GM21786 (cell line): ENCODE data around the gene FHL1.

Experiments used
- ATAC-seq: cut with Tn5 transposase; IDR thresholded peaks from one replicate; pipeline ENCODE4 v1.9.1; 2021; ENCODE audit not compliant: unreplicated experiment

The FHL1 gene

DNA sequence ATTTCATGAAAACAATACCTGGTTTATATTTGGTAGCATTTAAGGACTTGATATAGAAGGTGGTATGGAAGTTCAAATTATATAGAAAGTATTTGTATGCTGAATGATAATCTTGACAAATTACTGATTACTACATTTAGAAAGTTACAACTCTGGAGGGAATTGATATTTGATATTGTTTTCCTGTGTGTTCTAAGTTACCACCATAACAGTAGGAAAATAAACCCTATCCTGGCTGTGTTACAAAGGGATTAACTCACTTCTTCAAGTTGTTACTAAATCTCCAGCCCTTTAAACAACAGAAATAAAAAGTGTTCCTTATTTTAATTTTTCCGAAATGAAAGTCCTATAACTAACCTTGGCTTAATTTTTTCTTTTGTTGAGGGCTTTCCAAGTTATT, 36.6 kb downstream of the FHL1 start:
- no peak for ATAC-seq

DNA sequence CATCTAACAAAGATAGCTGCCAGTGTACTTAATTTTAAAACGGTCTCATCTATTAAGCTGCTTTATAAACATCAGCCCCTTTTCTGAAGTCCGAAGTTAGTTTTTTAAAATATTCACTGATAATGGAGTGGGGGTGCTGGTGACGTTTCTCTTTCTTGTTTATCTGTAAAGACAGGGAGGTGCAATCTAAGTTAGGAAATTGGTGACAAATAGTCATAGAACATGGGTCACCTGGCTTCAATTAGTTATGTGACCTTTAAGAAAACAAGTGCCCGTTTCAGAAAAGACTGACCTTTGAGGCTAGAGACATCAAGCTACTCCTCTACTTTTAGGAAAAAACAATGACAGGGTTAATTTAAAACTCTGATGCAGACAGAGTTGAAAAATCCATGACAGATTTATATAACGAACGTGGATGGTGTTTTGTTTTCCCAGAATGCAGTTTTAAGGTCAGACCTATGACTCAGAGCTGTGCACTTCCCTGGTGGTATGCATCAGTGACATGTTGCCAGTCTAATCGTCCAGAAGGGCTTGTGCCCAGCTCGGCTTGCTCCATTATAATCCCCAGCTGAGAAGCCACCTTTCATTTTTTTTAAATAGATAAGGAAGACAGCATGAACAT, 38.2 kb downstream of the FHL1 start:
- ATAC-seq = no peak

- ATAC-seq = no peak
These were observed 38.7 kb downstream of the FHL1 start for GRCh38 chrX:136186023-136186413.

DNA sequence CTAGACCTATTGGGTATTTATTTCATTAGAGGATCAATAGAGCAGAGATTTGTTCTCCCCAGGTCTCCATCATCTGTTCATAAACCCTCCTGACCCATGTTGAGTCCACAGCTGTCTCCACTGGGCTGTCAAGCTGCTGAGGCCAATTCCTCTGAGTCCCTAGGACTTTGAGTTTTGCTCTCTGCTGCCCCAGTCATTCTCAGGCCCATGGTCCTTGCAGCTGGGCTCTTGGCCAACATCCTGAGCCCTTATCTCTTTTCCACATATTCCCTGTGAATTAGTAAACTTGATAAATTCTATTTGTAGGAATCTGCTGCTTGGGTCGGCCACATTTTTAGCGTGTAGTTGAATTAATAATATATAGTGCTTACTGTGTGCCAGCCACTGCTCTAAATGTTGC, 41.9 kb downstream of the FHL1 start:
- ATAC-seq = no peak

DNA sequence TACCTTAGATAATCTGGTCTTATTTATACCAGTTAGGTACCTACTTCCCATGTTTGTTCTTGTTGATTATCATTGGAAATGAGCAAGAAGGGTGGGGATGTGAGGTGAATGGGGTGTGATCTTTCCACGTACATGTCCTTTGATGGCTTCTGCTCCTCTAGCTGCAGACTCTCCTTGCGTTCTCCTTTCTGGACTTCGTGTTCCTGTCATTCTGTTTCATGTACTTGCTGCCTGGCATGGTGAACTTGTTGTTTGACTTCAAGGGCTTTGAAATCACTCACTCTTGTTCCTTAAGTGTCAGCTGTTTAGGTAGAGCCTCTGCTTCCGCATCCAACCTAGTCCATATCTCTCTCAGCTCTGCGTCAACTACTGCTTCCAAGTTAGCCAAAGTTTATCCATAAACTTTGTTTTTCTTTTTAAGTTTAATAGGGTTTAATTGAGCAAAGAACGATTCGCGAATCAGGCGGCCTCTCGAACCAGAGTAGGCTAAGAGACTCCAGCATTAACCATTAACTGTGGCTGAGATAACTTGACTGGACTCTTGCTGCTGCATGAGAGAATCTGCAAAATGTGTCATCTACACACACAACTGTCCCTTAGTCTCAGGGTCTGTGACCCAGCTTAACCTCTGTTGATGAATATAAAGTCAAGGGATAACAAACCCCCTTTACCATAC, 42.8 kb downstream of the FHL1 start:
- no peak for ATAC-seq

- ATAC-seq = no peak
These were observed 43.8 kb downstream of the FHL1 start for GRCh38 chrX:136191171-136191570.

DNA sequence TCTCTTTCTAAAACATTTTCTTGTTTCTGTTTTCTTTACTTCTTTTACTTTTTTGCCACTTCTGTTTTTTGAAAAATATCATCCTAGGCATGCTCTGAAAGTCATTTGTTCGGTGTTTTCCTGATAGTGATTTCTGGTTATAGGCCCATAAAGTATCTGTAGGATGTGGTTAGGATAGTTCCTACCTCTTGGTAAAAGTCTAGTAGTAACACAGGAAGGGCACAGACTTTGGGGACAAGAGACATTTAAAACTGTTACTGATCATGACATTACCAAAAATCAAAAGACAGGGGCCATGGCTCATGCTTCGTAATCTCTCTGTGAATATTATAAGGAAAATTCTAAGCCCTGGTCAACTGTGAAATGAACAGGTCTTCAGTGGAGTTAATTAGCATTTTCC, 44.8 kb downstream of the FHL1 start:
- no peak for ATAC-seq

GRCh38 chrX:136192839-136193414, 45.6 kb downstream of the FHL1 start:
- no peak for ATAC-seq

GRCh38 chrX:136193771-136194170, 46.4 kb downstream of the FHL1 start:
- ATAC-seq = no peak

DNA sequence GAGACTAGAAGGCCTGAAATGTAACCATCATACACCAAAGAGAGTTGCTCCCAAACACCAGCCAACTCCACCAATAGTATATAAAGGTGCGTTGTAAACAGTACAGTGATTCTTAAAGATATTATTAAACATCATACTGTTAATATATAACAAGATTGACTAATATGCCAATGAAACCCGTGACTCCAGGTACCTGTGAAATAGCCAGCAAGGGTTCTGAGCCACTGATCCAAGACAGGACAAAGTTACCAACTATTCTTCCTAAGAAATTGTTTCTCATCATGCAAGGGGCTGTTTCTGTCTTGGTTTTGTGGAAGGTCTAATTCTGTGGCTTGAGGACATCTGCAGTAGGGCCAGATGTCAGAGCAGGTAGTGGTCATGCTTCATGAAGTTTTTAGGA, 47.2 kb downstream of the FHL1 start:
- ATAC-seq = no peak

DNA sequence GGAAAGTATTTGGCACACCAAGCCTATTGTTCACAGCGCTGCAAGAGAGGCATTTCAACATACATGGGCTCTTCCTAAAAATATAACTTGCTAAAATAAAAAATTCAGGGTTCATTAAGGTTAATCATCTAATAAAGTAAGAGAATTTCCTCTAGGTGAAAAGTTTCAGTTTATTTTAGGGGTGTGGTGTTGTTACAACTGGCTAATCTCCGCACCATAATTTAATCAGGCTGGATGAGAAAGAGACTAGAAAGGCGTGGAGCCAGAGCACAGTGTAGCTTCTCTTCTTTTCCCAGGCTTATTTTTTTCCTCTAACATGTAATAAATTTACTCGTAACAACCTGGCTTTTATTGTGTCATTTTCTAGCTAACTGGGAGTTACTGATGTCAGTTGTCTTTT, 47.9 kb downstream of the FHL1 start:
- no peak for ATAC-seq

DNA sequence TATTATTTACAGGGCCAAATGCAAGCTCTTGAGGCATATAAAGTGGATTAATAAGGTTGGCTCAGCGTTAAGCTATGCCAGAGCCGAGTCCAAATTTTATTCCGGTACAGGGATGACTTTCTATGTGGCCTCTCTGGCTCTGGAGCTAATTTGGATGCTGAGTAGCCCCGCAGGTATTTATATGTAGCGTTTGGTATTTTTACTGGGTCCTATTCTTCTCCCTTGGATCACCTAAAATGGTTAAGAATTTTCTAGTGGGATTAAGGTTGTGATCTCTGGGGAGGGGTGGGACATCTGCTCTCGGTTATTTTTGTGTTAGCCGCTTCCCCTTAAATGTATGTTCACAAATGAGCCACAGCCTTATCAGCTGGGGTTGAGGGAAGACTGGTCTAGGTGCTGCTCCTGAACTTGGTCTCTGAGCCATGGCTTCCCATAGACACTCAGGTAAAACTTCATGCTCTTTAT, 49.4 kb downstream of the FHL1 start:
- no peak for ATAC-seq

- no peak for ATAC-seq
These were observed 50.7 kb downstream of the FHL1 start for GRCh38 chrX:136198010-136198409.

- no peak for ATAC-seq
These were observed 51.4 kb downstream of the FHL1 start for GRCh38 chrX:136198678-136199243.

- ATAC-seq = no peak
These were observed 52.0 kb downstream of the FHL1 start for GRCh38 chrX:136199365-136199764.

- peak; percentile 50 for ATAC-seq
These were observed 53.1 kb downstream of the FHL1 start for GRCh38 chrX:136200466-136200865.

GRCh38 chrX:136201601-136202000, 54.3 kb downstream of the FHL1 start:
- ATAC-seq = no peak

GRCh38 chrX:136202889-136203288, 55.6 kb downstream of the FHL1 start:
- ATAC-seq = no peak

DNA sequence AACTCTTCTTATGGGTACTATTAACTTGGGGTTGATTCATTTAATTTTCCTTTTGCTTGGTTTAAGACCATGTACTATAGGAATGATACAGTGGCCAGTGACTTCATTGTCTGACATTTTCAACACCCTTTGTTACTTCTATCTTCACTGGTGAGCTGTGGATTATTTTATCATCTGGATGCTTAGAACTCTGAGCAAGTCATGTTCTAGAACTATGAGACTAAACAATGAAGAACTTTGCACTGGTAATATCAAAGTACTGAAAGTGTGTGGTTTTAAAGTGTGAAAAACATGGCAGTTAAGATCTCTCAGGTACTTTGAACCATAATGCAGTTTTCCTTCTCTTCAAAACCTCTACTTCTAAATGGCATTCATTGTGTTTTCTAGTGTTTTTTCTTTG, 56.1 kb downstream of the FHL1 start:
- ATAC-seq = no peak

- ATAC-seq = no peak
These were observed 56.6 kb downstream of the FHL1 start for GRCh38 chrX:136203951-136204350.

- ATAC-seq = no peak
These were observed 57.2 kb downstream of the FHL1 start for GRCh38 chrX:136204571-136204970.

DNA sequence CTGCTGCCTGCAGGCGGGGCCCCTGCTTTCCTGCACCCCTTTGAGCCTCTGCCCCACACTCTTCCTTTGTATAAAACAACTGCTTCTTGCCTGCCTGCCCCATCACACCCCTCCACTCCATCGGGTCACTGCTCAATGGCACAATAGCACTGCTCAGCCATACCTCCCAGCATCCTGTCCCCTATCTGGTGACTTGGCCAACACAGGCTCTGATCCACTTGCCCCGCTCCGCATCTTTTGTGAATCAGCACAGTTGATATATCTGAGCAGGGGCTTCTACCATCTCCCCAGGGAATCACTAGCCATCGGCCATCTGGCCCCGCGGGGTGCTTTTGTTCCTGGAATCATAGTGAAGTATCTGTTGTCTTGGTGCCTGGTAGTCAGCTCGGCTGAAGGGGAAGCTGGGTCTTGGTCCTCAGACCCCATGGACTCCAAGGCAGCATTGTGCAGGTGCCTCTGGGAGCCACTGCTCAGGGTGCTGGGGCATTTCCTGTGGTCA, 58.6 kb downstream of the FHL1 start:
- no peak for ATAC-seq
